NOMO-1 (cell line): ENCODE data around the gene ITGA1.

Source experiments
- DNase-seq, 2 experiments: peaks; one replicate each; lab custom pipeline; 2025; ENCODE audit not compliant: unreplicated experiment in 2 of 2; lab: John Stamatoyannopoulos, UW

The ITGA1 gene

GRCh38 chr5:52771343-52772039, 16.2 kb upstream of the ITGA1 start:
- no peak for DNase-seq

- DNase-seq = no peak
These were observed 15.0 kb upstream of the ITGA1 start for GRCh38 chr5:52772668-52773067.

DNA sequence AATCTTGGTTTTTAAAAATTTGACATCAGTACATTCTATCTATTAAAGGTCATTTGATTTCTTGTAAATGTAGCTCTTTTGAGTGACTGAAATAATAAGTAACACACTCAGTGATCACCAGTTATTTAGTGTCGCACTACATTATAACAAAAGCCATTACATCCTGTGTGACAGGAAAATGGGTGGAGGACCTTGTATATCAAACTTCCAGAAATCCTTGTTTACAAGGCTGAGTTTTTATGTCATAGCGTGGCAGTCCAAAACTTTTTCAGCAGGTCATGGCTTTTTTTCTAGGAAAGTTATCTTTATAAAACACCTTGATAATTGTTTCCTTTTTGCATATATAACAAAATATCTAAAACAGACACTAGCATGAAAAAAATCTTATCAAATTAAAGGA, 14.4 kb upstream of the ITGA1 start:
- no peak for DNase-seq

DNA sequence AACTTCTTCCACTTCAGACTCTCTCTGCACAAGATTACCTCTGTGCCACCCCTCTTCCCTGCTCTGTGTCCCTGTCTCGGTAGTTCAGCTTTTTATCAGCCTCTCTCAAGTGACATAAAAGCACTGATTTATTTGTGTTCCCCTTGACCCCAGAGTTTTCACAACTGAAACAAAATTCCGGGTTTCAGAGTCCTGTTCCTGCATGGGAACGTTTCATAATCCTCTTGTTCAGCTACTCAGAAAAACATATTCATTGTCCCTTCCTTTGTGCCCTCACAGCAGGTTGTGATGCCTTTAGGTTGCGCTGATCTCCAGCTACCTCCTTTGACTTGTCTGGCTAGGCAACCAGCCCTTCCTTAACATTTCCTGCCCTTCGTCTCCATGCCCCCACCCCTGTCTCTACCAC, 13.7 kb upstream of the ITGA1 start:
- no peak for DNase-seq

DNA sequence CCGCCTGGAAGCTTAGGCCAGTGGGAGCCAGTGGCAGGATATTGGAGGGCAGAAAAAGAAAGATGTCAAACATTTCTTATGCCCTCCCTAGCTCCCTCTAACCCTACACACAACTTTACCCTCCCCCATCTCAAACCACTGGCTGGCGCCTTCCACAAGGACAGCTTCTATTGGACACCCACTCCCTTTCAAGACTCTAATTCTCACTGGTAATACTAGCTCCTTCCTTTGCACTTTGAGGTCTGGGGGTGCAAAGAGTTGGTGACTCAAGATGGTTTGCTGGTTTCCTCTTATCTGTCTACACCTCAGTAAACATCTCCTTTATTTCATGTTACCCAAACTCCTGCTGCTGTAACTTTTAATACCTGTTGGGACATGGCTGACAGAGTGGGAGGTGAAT, 11.6 kb upstream of the ITGA1 start:
- DNase-seq = no peak

DNA sequence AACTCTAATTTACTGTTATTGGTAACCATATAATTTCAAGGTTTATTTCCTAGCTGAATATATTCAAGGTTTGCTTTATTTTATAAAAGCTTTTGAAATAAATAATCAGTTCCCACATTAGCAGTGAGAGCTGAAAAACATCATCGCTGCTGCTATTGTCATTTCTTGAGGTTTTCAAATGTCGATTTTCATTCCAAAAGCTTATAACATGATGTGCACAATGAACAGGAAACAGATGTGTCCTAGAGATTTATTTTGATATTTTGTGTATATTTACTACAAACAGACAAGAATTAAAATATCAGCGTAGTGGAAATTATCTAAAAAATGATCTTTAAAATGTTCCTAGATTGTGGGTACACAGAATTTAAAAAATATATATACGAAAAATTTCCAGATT, 10.5 kb upstream of the ITGA1 start:
- DNase-seq = no peak

DNA sequence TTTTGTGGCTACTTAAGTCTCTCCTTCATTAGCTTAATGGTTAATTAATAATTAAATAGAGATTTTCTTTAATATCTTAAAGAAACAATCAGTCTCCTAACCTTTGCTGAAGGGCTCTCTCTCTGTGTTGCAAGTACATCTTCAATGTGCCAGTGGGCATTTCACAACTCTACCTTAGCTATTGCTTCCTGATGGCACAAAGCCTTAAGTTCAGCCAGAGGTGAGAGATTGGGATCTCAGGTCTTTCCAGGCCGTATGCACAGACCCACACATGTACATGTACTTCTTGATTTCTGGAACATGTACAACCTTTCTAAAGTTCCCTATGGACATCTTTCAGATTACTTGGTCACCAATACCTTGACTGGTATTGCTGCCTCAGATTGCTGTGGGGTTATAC, 8.9 kb upstream of the ITGA1 start:
- DNase-seq = no peak

DNA sequence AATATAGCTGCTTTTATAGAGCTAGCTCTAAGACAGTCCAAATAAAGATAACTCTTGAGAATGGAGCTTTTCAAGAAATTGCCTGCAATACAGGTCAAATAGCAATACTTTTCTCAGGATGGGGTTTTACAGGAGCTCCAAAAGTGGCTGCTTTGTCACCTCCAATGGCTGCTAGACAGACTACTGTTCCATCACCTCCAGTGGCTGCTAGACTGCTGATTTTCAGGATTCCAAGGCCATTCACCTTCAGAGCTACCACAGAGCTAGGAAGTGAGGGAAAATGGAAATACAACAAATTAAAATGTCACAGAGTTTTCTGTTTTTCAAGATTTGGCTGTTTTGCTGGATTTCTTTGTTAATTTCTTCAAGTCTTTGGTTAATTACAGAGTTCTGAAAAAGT, 8.5 kb upstream of the ITGA1 start:
- DNase-seq = no peak

GRCh38 chr5:52783226-52783959, 4.3 kb upstream of the ITGA1 start:
- DNase-seq = no peak

DNA sequence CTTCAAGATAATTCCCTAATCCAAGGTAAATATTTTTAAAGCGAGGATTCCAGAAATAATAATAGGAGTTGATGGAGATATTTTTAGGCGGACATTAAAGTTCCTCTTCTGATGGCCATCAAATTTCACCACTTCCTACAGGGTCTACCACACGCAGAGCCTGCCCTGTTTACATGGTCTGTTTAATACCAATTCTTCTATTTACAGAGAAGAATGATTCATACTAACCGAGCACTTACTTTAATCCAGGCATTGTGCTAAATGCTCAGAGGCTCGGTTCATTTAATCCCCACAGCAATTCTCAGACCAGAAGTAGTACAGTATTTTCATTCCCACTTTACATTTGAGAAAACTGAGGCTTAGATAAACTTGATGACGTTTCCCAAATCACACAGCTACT, 3.0 kb upstream of the ITGA1 start:
- peak; percentile 53 to 69 for DNase-seq

- DNase-seq = no peak
These were observed 1.3 kb upstream of the ITGA1 start for GRCh38 chr5:52786391-52786790.

DNA sequence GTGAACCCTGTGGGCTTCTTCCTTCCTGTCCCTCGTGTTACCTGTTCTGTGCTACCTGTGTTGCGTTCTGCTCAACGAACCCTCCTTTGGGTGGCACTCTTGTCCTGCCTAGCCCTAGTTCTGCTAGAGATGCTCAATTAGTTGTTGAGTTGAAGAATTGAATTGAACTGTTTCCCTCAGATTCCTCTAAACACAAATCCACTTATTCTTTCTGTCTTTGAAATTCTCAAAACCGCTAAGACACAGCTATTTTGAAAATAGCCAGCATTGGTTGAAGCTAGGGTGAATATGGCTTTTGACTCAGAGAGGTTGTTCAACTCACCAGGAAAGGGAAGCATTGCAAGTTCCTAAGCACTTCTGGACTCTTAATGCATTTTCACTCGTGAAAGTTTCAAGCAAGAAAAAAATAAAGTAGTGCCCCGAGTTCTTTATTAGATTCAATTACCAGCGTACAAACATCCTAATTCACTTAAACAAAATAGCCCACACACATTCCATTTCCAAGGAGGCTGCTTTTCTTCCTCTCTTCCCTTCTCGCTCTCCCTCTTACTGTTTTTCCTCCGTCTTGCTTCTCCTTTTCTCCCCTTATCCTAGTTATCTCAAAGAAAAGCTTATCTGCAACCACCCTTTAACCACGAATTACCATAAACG, 642 bp upstream of the ITGA1 start:
- DNase-seq = no peak

- no peak for DNase-seq
These were observed 747 bp downstream of the ITGA1 start for GRCh38 chr5:52788505-52788821.

- DNase-seq = no peak
These were observed 1.7 kb downstream of the ITGA1 start for GRCh38 chr5:52789378-52789777.

DNA sequence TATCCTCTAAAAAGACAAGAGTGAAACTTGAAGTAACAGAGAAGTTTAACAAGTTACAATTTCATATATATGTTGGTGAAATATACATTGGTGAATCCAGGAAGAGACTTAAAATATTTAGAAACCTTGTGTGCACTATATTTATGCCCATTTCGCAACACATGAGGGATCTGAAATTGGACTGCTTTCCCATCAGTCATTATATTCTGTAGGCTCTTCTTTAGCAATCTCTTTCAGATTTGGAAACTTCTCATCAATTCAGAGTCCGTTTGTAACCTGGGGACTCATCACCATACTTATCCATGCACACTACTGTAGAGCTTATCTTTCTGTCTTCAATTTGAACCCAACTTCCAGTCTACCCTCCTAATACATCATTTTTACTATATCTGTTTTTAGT, 2.1 kb downstream of the ITGA1 start:
- DNase-seq = peak in 1 of 2 experiments; percentile 24

- no peak for DNase-seq
These were observed 3.6 kb downstream of the ITGA1 start for GRCh38 chr5:52791366-52791765.

DNA sequence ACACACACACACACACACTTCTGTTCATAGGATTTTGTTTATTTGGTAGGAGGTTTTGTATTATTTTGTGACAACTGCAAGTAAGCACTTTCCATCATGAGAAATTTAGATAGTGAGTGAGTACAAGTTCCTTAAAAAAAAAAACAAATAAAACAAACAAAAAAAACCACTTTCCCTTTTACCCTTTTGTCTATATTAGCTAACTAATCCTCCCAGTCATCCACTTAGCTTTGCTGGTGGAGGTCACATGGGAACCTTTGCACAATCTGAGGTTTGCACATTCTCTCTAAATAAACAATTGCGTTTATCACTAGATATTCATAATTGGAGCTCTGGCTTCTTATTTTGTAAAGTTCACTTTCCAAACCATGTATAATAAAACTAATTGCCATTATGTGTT, 6.8 kb downstream of the ITGA1 start:
- DNase-seq = no peak

- DNase-seq = no peak
These were observed 8.3 kb downstream of the ITGA1 start for GRCh38 chr5:52796031-52796430.

DNA sequence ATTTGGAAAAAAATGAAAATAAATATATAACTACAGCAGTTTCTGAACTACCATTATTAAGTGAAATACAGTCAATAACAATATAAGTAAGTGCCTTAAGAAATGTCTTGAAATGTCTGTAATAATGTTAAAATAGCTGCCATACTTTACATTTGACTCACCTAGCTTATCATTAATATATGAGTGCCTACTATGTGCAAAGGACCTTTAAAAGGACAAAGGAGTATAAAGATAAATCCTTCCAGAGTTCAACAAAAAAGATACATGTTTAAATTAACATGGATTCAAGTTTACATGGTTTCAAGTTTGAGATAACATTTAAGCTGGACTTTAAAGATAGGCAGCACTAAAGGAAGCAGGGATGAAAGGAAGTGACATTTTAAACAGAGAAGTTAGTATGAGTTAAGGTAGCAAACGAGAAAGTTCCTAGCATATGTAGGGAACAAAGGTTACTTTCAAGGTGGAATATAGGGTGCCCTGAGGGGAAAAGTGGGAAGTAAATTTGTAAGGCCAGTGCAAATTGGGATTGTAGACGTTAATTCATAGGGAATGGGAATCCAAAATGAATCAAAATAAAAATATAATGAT, 8.9 kb downstream of the ITGA1 start:
- no peak for DNase-seq

DNA sequence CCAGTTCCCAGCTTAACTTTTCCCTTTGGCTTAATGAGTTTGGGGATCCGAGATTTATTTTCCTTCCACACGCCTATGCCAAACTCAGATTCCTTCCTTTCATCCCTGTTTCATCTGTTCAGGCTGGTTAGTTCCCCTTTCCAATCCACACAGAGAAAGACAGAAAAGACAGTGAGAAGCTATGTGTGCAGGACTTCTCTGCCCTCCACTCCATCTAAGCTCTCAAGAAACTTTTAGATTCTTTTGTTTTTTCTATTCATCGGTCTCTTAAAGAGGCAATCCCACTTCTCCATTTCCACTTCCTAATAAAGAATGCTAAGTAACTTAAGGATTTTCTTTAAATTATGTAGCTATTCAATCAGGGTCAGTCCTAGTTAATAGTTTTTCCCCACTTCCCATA, 11.2 kb downstream of the ITGA1 start:
- DNase-seq = peak in 1 of 2 experiments; percentile 35

- no peak for DNase-seq
These were observed 11.8 kb downstream of the ITGA1 start for GRCh38 chr5:52799358-52799982.
